Thymus (tissue), 14 donors: Measurements from ENCODE around the gene BPI. TPM values are rescaled to one million over a fixed set of nuclear protein-coding genes. Genes with fewer than 3 reads are reported as not detected.
"Not testable (repeated sequence)": the region's sequence is repeated elsewhere in the genome, so short reads cannot be mapped to it uniquely, and the experiment has no call there.

Experiments
- DNase-seq, 9 donors: peaks; one replicate each; pipeline ENCODE4 v3.0.0-alpha.2; 2013; ENCODE audit warnings: low spot score in 9 of 9, low read depth in 6 of 9, missing footprints in 1 of 9
- H3K27ac ChIP-seq, 2 donors: one replicate each; pipeline ENCODE4 v1.5.1; 2013; ENCODE audit warnings: control low read depth in 1 of 2, low read depth in 1 of 2, low read length in 1 of 2, mild to moderate bottlenecking in 1 of 2, moderate library complexity in 1 of 2
- H3K27me3 ChIP-seq, 2 donors: one replicate each; pipeline ENCODE4 v1.5.1; 2013; ENCODE audit warnings: low read length in 1 of 2; ENCODE audit not compliant: control insufficient read depth in 2 of 2, insufficient read depth in 1 of 2
- H3K36me3 ChIP-seq, 2 donors: one replicate each; pipeline ENCODE4 v1.5.1; 2013; ENCODE audit warnings: low read length in 1 of 2, mild to moderate bottlenecking in 1 of 2, moderate library complexity in 1 of 2; ENCODE audit not compliant: control insufficient read depth in 2 of 2, insufficient read depth in 2 of 2
- H3K4me1 ChIP-seq, 2 donors: one replicate each; pipeline ENCODE4 v1.5.1; 2013; ENCODE audit warnings: low read length in 2 of 2; ENCODE audit not compliant: control insufficient read depth in 2 of 2, insufficient read depth in 2 of 2
- H3K4me3 ChIP-seq, 2 donors: one replicate each; pipeline ENCODE4 v1.5.1; 2013; ENCODE audit warnings: low read length in 2 of 2, control low read depth in 1 of 2, mild to moderate bottlenecking in 1 of 2
- H3K9me3 ChIP-seq, 2 donors: one replicate each; pipeline ENCODE4 v1.5.1; 2013; ENCODE audit warnings: low read length in 1 of 2, mild to moderate bottlenecking in 1 of 2; ENCODE audit not compliant: control insufficient read depth in 2 of 2, insufficient read depth in 1 of 2
- WGBS: extraction: QIAGEN DNeasy Blood & Tissue Kit; methylation state at CpG from one replicate; pipeline ENCODE4 v1.1.7; 2013; 5-methylcytosine and 5-hydroxymethylcytosine counted together
- long read RNA-seq, 10 donors: transcript quantifications; one replicate each; lab custom pipeline, GENCODE V29; 2026
- polyA plus RNA-seq: library from polyadenylated mRNA; stranded (reverse); fragments of 200-250 nt; gene quantifications from one replicate; pipeline ENCODE4 v1.2.3, GENCODE V29; 2013
- total RNA-seq: library from RNA; stranded (reverse); fragments of 120-200 nt; gene quantifications from one replicate; pipeline ENCODE4 v1.2.4, GENCODE V29; 2013
- donor health status: healthy.

BPI gene
- total RNA-seq = 2.1 TPM
- polyA plus RNA-seq = 0.57 TPM
- long read RNA-seq, donor 1 = 0 reads
- long read RNA-seq, donor 2, partial matches to known transcripts = 0 of 2 reads
- long read RNA-seq, donor 2, other reads (novel, unspliced or antisense) = 0 of 2 reads
- long read RNA-seq, donor 3, partial matches to known transcripts = 0 of 3 reads
- long read RNA-seq, donor 3, other reads (novel, unspliced or antisense) = 0 of 3 reads
- long read RNA-seq, donor 4, partial matches to known transcripts = 0 of 1 reads
- long read RNA-seq, donor 4, other reads (novel, unspliced or antisense) = 0 of 1 reads
- long read RNA-seq, donor 5, partial matches to known transcripts = 0 of 1 reads
- long read RNA-seq, donor 5, other reads (novel, unspliced or antisense) = 0 of 1 reads
- long read RNA-seq, donor 6 = 0 reads
- long read RNA-seq, donor 7, partial matches to known transcripts = 0 of 1 reads
- long read RNA-seq, donor 7, other reads (novel, unspliced or antisense) = 0 of 1 reads
- long read RNA-seq, donor 8 = 0 reads
- long read RNA-seq, donor 9 = 0 reads
- long read RNA-seq, donor 10 = 0 reads

GRCh38 chr20:38303908-38304379, at the start of gene BPI:
Gene BPI, plus strand, starts transcription at chr20:38304156. Its CDS starts 68 bp downstream, at chr20:38304224.
- no peaks in the 10 kb centered on the region for H3K36me3 ChIP-seq
- no peaks in the 10 kb centered on the region for H3K9me3 ChIP-seq
- 4% methylated on average over 21 of the region's 21 CpGs for WGBS
- H3K4me1 ChIP-seq = peaks cover 0 to 10% of the 10 kb centered on the region in 2 donors
- peak in 1 of 9 donors; percentile 4 for DNase-seq
- H3K27me3 ChIP-seq = peaks cover 7 to 39% of the 10 kb centered on the region in 2 donors
- no peak within 1 kb of the TSS for H3K27ac ChIP-seq
- no peak within 1 kb of the TSS for H3K4me3 ChIP-seq

GRCh38 chr20:38254621-38255020, 49.3 kb upstream of the BPI start:
- peaks cover 3 to 19% of the 10 kb centered on the region in 2 donors for H3K27me3 ChIP-seq
- WGBS = 97% methylated on average over 4 of the region's 4 CpGs
- not testable (repeated sequence) for DNase-seq, H3K9me3 ChIP-seq, H3K4me1 ChIP-seq, H3K4me3 ChIP-seq, H3K36me3 ChIP-seq, H3K27ac ChIP-seq

GRCh38 chr20:38255393-38255792, 48.6 kb upstream of the BPI start:
- no peaks in the 10 kb centered on the region for H3K9me3 ChIP-seq
- H3K4me3 ChIP-seq = no peak overlapping the region
- no peaks in the 10 kb centered on the region for H3K36me3 ChIP-seq
- WGBS = 86% methylated on average over 5 of the region's 5 CpGs
- peaks cover 11 to 27% of the 10 kb centered on the region in 2 donors for H3K27me3 ChIP-seq
- H3K27ac ChIP-seq = peak overlapping the region in 1 of 2 donors; percentile 25
- H3K4me1 ChIP-seq = no peaks in the 10 kb centered on the region
- DNase-seq = no peak

GRCh38 chr20:38256021-38256420, 47.9 kb upstream of the BPI start:
- no peaks in the 10 kb centered on the region for H3K4me1 ChIP-seq
- DNase-seq = no peak
- no peak overlapping the region for H3K27ac ChIP-seq

GRCh38 chr20:38256966-38257365, 47.0 kb upstream of the BPI start:
- no peak for DNase-seq
- no peak overlapping the region for H3K4me3 ChIP-seq
- H3K4me1 ChIP-seq = no peaks in the 10 kb centered on the region
- H3K27me3 ChIP-seq = peaks cover 16 to 40% of the 10 kb centered on the region in 2 donors
- WGBS = 92% methylated on average over 2 of the region's 2 CpGs
- H3K27ac ChIP-seq = no peak overlapping the region
- H3K36me3 ChIP-seq = no peaks in the 10 kb centered on the region
- H3K9me3 ChIP-seq = no peaks in the 10 kb centered on the region

More at GRCh38 chr20:38256021-38256420, 47.9 kb upstream of the BPI start:
- no peaks in the 10 kb centered on the region for H3K36me3 ChIP-seq
- no peak overlapping the region for H3K4me3 ChIP-seq
- H3K9me3 ChIP-seq = no peaks in the 10 kb centered on the region
- 92% methylated on average over 4 of the region's 4 CpGs for WGBS
- peaks cover 12 to 32% of the 10 kb centered on the region in 2 donors for H3K27me3 ChIP-seq

- no peaks in the 10 kb centered on the region for H3K4me1 ChIP-seq
- peaks cover 16 to 40% of the 10 kb centered on the region in 2 donors for H3K27me3 ChIP-seq
- no peaks in the 10 kb centered on the region for H3K36me3 ChIP-seq
- no peak overlapping the region for H3K4me3 ChIP-seq
- H3K9me3 ChIP-seq = no peaks in the 10 kb centered on the region
- no peak overlapping the region for H3K27ac ChIP-seq
- DNase-seq = no peak
- WGBS = 95% methylated on average over 7 of the region's 7 CpGs
Observed at GRCh38 chr20:38258545-38259215, 45.3 kb upstream of the BPI start.

GRCh38 chr20:38260025-38260377, 44.0 kb upstream of the BPI start:
- 26% methylated on average over 5 of the region's 5 CpGs for WGBS
- H3K9me3 ChIP-seq = no peaks in the 10 kb centered on the region
- no peak overlapping the region for H3K4me3 ChIP-seq
- H3K27me3 ChIP-seq = peaks cover 16 to 40% of the 10 kb centered on the region in 2 donors
- no peaks in the 10 kb centered on the region for H3K36me3 ChIP-seq
- no peak for DNase-seq
- H3K4me1 ChIP-seq = no peaks in the 10 kb centered on the region
- no peak overlapping the region for H3K27ac ChIP-seq

GRCh38 chr20:38260378-38261053, 43.4 kb upstream of the BPI start, which contains the start of gene KIAA1755:
Gene KIAA1755, minus strand, starts transcription at chr20:38260735. Its CDS starts 235 bp downstream, at chr20:38260500.
- 10% methylated on average over 65 of the region's 65 CpGs for WGBS
- Histone ChIP-seq H3K4me3 (peak within 1 kb of the TSS in 1 of 2 donors; percentile 16), H3K27ac (peak within 1 kb of the TSS in 1 of 2 donors; percentile 43), H3K36me3 (no peaks in the 10 kb centered on the region), H3K4me1 (no peaks in the 10 kb centered on the region), H3K27me3 (peaks cover 16 to 40% of the 10 kb centered on the region in 2 donors), H3K9me3 (no peaks in the 10 kb centered on the region)
- DNase-seq = no peak
